ENCODE measurements around the gene THAP2. TPM values are rescaled to one million over a fixed set of nuclear protein-coding genes. Genes with fewer than 3 reads are reported as not detected.

Gene THAP2
- total RNA-seq, 1 experiment from 2014 or later: 3.3 TPM

- H3K4me3 ChIP-seq (ENCODE audit: insufficient read depth, low read depth, low read length): no peak overlapping the region
- H3K27me3 ChIP-seq (ENCODE audit: control insufficient read depth, insufficient read depth, low read length): no peaks in the 10 kb centered on the region
- no peaks in the 10 kb centered on the region; the same call in 1 of the 2 replicates for H3K36me3 ChIP-seq (replicated peaks; ENCODE audit: control insufficient read depth, insufficient read depth, low read length)
- no peak for DNase-seq
These were observed 39.1 kb downstream of the THAP2 start for GRCh38 chr12:71703206-71703605.

GRCh38 chr12:71704920-71705319 lies 40.8 kb downstream of the THAP2 start:
- Histone ChIP-seq H3K36me3 (replicated peaks; ENCODE audit: control insufficient read depth, insufficient read depth, low read length) (no peaks in the 10 kb centered on the region), H3K27me3 (ENCODE audit: control insufficient read depth, insufficient read depth, low read length) (no peaks in the 10 kb centered on the region), H3K4me3 (ENCODE audit: insufficient read depth, low read depth, low read length) (no peak overlapping the region)
- no peak for DNase-seq

GRCh38 chr12:71708658-71709057 lies 44.6 kb downstream of the THAP2 start:
- no peak overlapping the region for H3K4me3 ChIP-seq (ENCODE audit: insufficient read depth, low read depth, low read length)
- DNase-seq: no peak
- no peaks in the 10 kb centered on the region for H3K27me3 ChIP-seq (ENCODE audit: control insufficient read depth, insufficient read depth, low read length)
- no peaks in the 10 kb centered on the region for H3K36me3 ChIP-seq (replicated peaks; ENCODE audit: control insufficient read depth, insufficient read depth, low read length)

GRCh38 chr12:71710276-71711125 lies 46.4 kb downstream of the THAP2 start:
- Histone ChIP-seq H3K4me3 (ENCODE audit: insufficient read depth, low read depth, low read length) (no peak overlapping the region), H3K27me3 (ENCODE audit: control insufficient read depth, insufficient read depth, low read length) (no peaks in the 10 kb centered on the region), H3K36me3 (replicated peaks; ENCODE audit: control insufficient read depth, insufficient read depth, low read length) (no peaks in the 10 kb centered on the region)
- DNase-seq: no peak

GRCh38 chr12:71718611-71719010 lies 54.5 kb downstream of the THAP2 start:
- H3K27me3 ChIP-seq (ENCODE audit: control insufficient read depth, insufficient read depth, low read length): no peaks in the 10 kb centered on the region
- DNase-seq: no peak
- H3K4me3 ChIP-seq (ENCODE audit: insufficient read depth, low read depth, low read length): no peak overlapping the region
- H3K36me3 ChIP-seq (replicated peaks; ENCODE audit: control insufficient read depth, insufficient read depth, low read length): no peaks in the 10 kb centered on the region

GRCh38 chr12:71719647-71720370 lies 55.7 kb downstream of the THAP2 start:
- Histone ChIP-seq H3K4me3 (ENCODE audit: insufficient read depth, low read depth, low read length) (no peak overlapping the region), H3K27me3 (ENCODE audit: control insufficient read depth, insufficient read depth, low read length) (no peaks in the 10 kb centered on the region), H3K36me3 (replicated peaks; ENCODE audit: control insufficient read depth, insufficient read depth, low read length) (no peaks in the 10 kb centered on the region)
- DNase-seq: no peak

GRCh38 chr12:71721783-71722505 lies 57.8 kb downstream of the THAP2 start:
- no peak for DNase-seq
- no peaks in the 10 kb centered on the region for H3K36me3 ChIP-seq (replicated peaks; ENCODE audit: control insufficient read depth, insufficient read depth, low read length)
- H3K27me3 ChIP-seq (ENCODE audit: control insufficient read depth, insufficient read depth, low read length): no peaks in the 10 kb centered on the region
- H3K4me3 ChIP-seq (ENCODE audit: insufficient read depth, low read depth, low read length): no peak overlapping the region

- DNase-seq: no peak
- H3K4me3 ChIP-seq (ENCODE audit: insufficient read depth, low read depth, low read length): no peak overlapping the region
- H3K27me3 ChIP-seq (ENCODE audit: control insufficient read depth, insufficient read depth, low read length): no peaks in the 10 kb centered on the region
- no peaks in the 10 kb centered on the region for H3K36me3 ChIP-seq (replicated peaks; ENCODE audit: control insufficient read depth, insufficient read depth, low read length)
These were observed 60.9 kb downstream of the THAP2 start for GRCh38 chr12:71725011-71725410.

- Histone ChIP-seq H3K27me3 (ENCODE audit: control insufficient read depth, insufficient read depth, low read length) (no peaks in the 10 kb centered on the region), H3K4me3 (ENCODE audit: insufficient read depth, low read depth, low read length) (no peak overlapping the region), H3K36me3 (replicated peaks; ENCODE audit: control insufficient read depth, insufficient read depth, low read length) (no peaks in the 10 kb centered on the region)
- DNase-seq: no peak
These were observed 62.4 kb downstream of the THAP2 start for GRCh38 chr12:71726548-71726947.

GRCh38 chr12:71727958-71728357 lies 63.9 kb downstream of the THAP2 start:
- H3K27me3 ChIP-seq (ENCODE audit: control insufficient read depth, insufficient read depth, low read length): no peaks in the 10 kb centered on the region
- H3K36me3 ChIP-seq (replicated peaks; ENCODE audit: control insufficient read depth, insufficient read depth, low read length): no peaks in the 10 kb centered on the region
- no peak overlapping the region for H3K4me3 ChIP-seq (ENCODE audit: insufficient read depth, low read depth, low read length)
- no peak for DNase-seq

Other genes starting within 250 kb of the THAP2 start
- gene LGR5, start 224.5 kb upstream of the THAP2 start, total RNA-seq (2014; rRNA removed; shearing (Covaris generic)): 0.78 and 2.9 TPM in 2 replicates
- 8.7 and 12.7 TPM in 2 replicates for gene ZFC3H1, start 453 bp upstream of the THAP2 start, total RNA-seq (2014; rRNA removed; shearing (Covaris generic))
- gene TMEM19, start 21.8 kb downstream of the THAP2 start, total RNA-seq (2014; rRNA removed; shearing (Covaris generic)): 12.7 and 23.2 TPM in 2 replicates
- gene RAB21, start 90.6 kb downstream of the THAP2 start, total RNA-seq (2014; rRNA removed; shearing (Covaris generic)): 11.6 and 17.2 TPM in 2 replicates
- gene TBC1D15, start 175.5 kb downstream of the THAP2 start, total RNA-seq (2014; rRNA removed; shearing (Covaris generic)): 9.8 and 11.3 TPM in 2 replicates

Measured in H7 (cell line).